SK-N-SH (cell line): ENCODE measurements around the gene WDR6. TPM values are rescaled to one million over a fixed set of nuclear protein-coding genes. Genes with fewer than 3 reads are reported as not detected.

ENCODE experiments used
- CTCF ChIA-PET: fragments of 300-600, 350-600 bp; formaldehyde crosslinking; extraction: SDS; loops from one replicate; lab custom pipeline; 2021; lab: Yijun Ruan, JAX
- POLR2A ChIA-PET: fragments of 350-600 bp; sonication (Branson Sonifier 250); formaldehyde crosslinking; extraction: SDS; loops from one replicate; lab custom pipeline; 2020; ENCODE audit warnings: antibody characterized with exemption, inconsistent platforms; lab: Yijun Ruan, JAX
- DNase-seq: peaks from one replicate; pipeline ENCODE4 v3.0.0; 2012
- H2AFZ ChIP-seq: fragments of 200-600 bp; sonication (generic); 2 replicates; pipeline ENCODE4 v1.8.1; 2016; ENCODE audit warnings: antibody characterized with exemption, mild to moderate bottlenecking, low read depth
- H3F3A ChIP-seq: fragments of 200-600 bp; sonication (generic); replicated peaks from 2 replicates; pipeline ENCODE3; 2016; ENCODE audit warnings: antibody characterized with exemption, mild to moderate bottlenecking; ENCODE audit not compliant: insufficient read depth
- H3K27ac ChIP-seq, 2 experiments: fragments of 200-500 bp in 1 of 2; fragments of 200-600 bp in 1 of 2; sonication (Bioruptor generic) in 1 of 2; sonication (generic), shearing (Covaris generic) in 1 of 2; 2 replicates each; pipeline versions ENCODE4 v1.5.1 to v1.6.1; 2014 to 2016; ENCODE audit warnings: low read depth in 2 of 2, inconsistent platforms in 1 of 2, low read length in 1 of 2, mild to moderate bottlenecking in 1 of 2, mixed read lengths in 1 of 2
- H3K27me3 ChIP-seq: fragments of 200-600 bp; sonication (generic), shearing (Covaris generic); 2 replicates; pipeline ENCODE4 v1.6.1; 2016; ENCODE audit warnings: mixed run types; ENCODE audit not compliant: insufficient read depth
- H3K36me3 ChIP-seq, 2 experiments: fragments of 200-500 bp in 1 of 2; fragments of 200-600 bp in 1 of 2; sonication (Bioruptor generic) in 1 of 2; sonication (generic) in 1 of 2; replicated peaks in 1 of 2; 2 replicates each; pipeline versions ENCODE3 to v1.5.1; 2014 to 2016; ENCODE audit warnings: low read length in 1 of 2, mild to moderate bottlenecking in 1 of 2; ENCODE audit not compliant: insufficient read depth in 2 of 2, control insufficient read depth in 1 of 2
- H3K4me1 ChIP-seq, 2 experiments: fragments of 200-500 bp in 1 of 2; fragments of 200-600 bp in 1 of 2; sonication (Bioruptor generic) in 1 of 2; sonication (generic), shearing (Covaris generic) in 1 of 2; 2 replicates each; pipeline versions ENCODE4 v1.5.1 to v1.6.1; 2014 to 2016; ENCODE audit warnings: low read depth in 1 of 2, low read length in 1 of 2, mixed run types in 1 of 2; ENCODE audit not compliant: insufficient read depth in 2 of 2, control insufficient read depth in 1 of 2
- H3K4me2 ChIP-seq: fragments of 200-600 bp; sonication (generic), shearing (Covaris generic); 2 replicates; pipeline ENCODE4 v1.6.1; 2017; ENCODE audit warnings: mixed run types
- H3K4me3 ChIP-seq, 2 experiments: fragments of 200-500 bp in 1 of 2; fragments of 200-600 bp in 1 of 2; sonication (Bioruptor generic) in 1 of 2; sonication (generic), shearing (Covaris generic) in 1 of 2; 2 replicates each; pipeline versions ENCODE4 v1.5.1 to v1.8.1; 2014 to 2016; ENCODE audit warnings: low read depth in 2 of 2, inconsistent platforms in 1 of 2, low read length in 1 of 2, mild to moderate bottlenecking in 1 of 2, mixed read lengths in 1 of 2, moderate library complexity in 1 of 2
- H3K79me2 ChIP-seq: fragments of 200-600 bp; sonication (generic); 2 replicates; pipeline ENCODE4 v1.8.1; 2017; ENCODE audit warnings: mild to moderate bottlenecking; ENCODE audit not compliant: insufficient read depth
- H3K9ac ChIP-seq: fragments of 200-600 bp; sonication (generic); 2 replicates; pipeline ENCODE4 v1.6.1; 2017; ENCODE audit warnings: mixed run types
- H3K9me2 ChIP-seq: fragments of 200-600 bp; sonication (generic); 2 replicates; pipeline ENCODE4 v1.6.1; 2017; ENCODE audit warnings: mixed run types
- H3K9me3 ChIP-seq: fragments of 200-600 bp; sonication (generic); 2 replicates; pipeline ENCODE4 v1.6.1; 2017; ENCODE audit warnings: mixed run types, mild to moderate bottlenecking, moderate library complexity
- H4K20me1 ChIP-seq: fragments of 200-600 bp; sonication (generic); 2 replicates; pipeline ENCODE4 v1.6.1; 2017; ENCODE audit warnings: mild to moderate bottlenecking, mixed run types; ENCODE audit not compliant: insufficient read depth
- CHD2 ChIP-seq: fragments of 150-350 bp; IDR thresholded peaks from 2 replicates; pipeline ENCODE4 v1.6.1; 2018; ENCODE audit warnings: low read length; ENCODE audit not compliant: partially characterized antibody
- ELF1 ChIP-seq: IDR thresholded peaks from 2 replicates; pipeline ENCODE4 v1.4.0; 2012
- EP300 ChIP-seq, 2 experiments: IDR thresholded peaks; 2 replicates each; pipeline versions ENCODE4 v1.4.0 to v1.6.1; 2012; ENCODE audit warnings: borderline replicate concordance in 1 of 2, low read depth in 1 of 2, low read length in 1 of 2
- FOXM1 ChIP-seq: IDR thresholded peaks from 2 replicates; pipeline ENCODE4 v1.4.0; 2012; ENCODE audit warnings: low read depth, mild to moderate bottlenecking
- NFIC ChIP-seq: IDR thresholded peaks from 2 replicates; pipeline ENCODE4 v1.4.0; 2012; ENCODE audit warnings: borderline replicate concordance
- POLR2AphosphoS5 ChIP-seq: IDR thresholded peaks from 2 replicates; pipeline ENCODE4 v1.6.1; 2012; ENCODE audit warnings: low read depth, low read length
- RAD21 ChIP-seq: IDR thresholded peaks from 2 replicates; pipeline ENCODE4 v1.6.1; 2012; ENCODE audit warnings: mild to moderate bottlenecking, low read length
- RCOR1 ChIP-seq: fragments of 150-350 bp; IDR thresholded peaks from 2 replicates; pipeline ENCODE4 v1.6.1; 2017; ENCODE audit warnings: antibody characterized with exemption, low read length
- RXRA ChIP-seq: IDR thresholded peaks from 2 replicates; pipeline ENCODE4 v1.4.0; 2012; ENCODE audit warnings: low read depth, mild to moderate bottlenecking, borderline replicate concordance
- SIN3A ChIP-seq: IDR thresholded peaks from 2 replicates; pipeline ENCODE4 v1.6.1; 2012; ENCODE audit warnings: low read depth, mild to moderate bottlenecking, low read length, moderate library complexity, borderline replicate concordance
- TCF12 ChIP-seq: IDR thresholded peaks from 2 replicates; pipeline ENCODE4 v1.4.0; 2012
- TEAD4 ChIP-seq: IDR thresholded peaks from 2 replicates; pipeline ENCODE4 v1.4.0; 2012; ENCODE audit warnings: mild to moderate bottlenecking, borderline replicate concordance; ENCODE audit not compliant: insufficient read depth
- WGBS: methylation state at CpG from one replicate; pipeline ENCODE4 v1.1.6; 2017; ENCODE audit warnings: low lambda C conversion rate; 5-methylcytosine and 5-hydroxymethylcytosine counted together
- polyA plus RNA-seq, 3 experiments: library from polyadenylated mRNA; depleted of rRNA; stranded (reverse); fragments of >200 nt; gene quantifications; 2 replicates each; pipeline ENCODE4 v1.2.3, GENCODE V29; 2012
- TF ChIP-seq, protein P1 (sequence below): IDR thresholded peaks from 2 replicates; pipeline ENCODE4 v1.4.0; 2012; ENCODE audit warnings: low read depth, borderline replicate concordance
- TF ChIP-seq, protein P2 (sequence below): IDR thresholded peaks from 2 replicates; pipeline ENCODE4 v1.6.1; 2012; ENCODE audit warnings: mild to moderate bottlenecking, low read depth, low read length, moderate library complexity
- TF ChIP-seq, protein P3 (sequence below): fragments of 200-600 bp; sonication (generic); IDR thresholded peaks from 2 replicates; pipeline ENCODE4 v1.6.1; 2017; ENCODE audit warnings: antibody characterized with exemption, mild to moderate bottlenecking, moderate library complexity
- TF ChIP-seq, protein P4 (sequence below): fragments of 150-350 bp; IDR thresholded peaks from 2 replicates; pipeline ENCODE4 v1.6.1; 2016; ENCODE audit warnings: mild to moderate bottlenecking, low read depth, low read length

The WDR6 gene
- polyA plus RNA-seq, 1 of the 3 experiments (the other 2 are of a cell fraction): 230 TPM

DNA sequence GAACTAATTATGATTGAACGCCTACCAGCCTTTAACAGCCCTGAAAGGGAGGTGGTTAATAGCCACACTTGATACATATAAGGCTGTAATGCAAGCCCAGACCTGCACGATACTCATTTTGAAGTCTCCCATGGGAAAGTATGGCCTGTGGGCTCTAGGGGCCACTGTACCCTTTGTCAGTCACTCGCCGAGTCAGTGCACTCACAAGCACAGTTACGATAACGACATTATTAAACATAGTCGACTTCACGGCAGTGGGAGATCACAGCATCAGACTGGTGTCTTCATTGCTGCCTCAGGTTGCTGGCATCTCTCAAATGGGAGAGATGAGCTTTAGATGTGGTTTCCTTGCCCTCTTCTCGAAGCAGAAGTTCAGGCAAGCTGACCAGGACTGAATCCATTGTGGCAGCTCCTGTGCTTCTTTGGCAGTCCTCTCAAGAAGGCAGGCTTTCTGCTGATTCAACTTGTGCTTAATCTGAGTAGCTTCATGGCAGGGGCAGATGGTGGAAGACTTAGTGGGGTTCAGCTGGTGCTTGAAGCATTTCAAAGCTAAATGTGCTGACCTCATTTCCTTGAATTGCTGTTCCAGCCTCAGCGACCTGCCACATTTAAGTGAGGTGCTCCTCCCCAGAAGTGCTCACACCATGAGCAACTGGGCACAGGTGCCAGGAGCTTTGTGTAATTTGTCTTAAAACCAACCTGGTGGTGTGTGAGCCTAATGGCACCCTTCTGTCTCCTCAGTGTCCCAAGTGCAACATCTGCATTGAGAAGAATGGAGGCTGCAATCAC lies 32.9 kb upstream of the WDR6 start:
- H3K79me2 ChIP-seq: no peaks in the 10 kb centered on the region; the same call in 1 of the 2 replicates
- no peak overlapping the region for H3K27ac ChIP-seq
- no peaks in the 10 kb centered on the region for H4K20me1 ChIP-seq
- no peaks in the 10 kb centered on the region for H3K27me3 ChIP-seq
- no peak overlapping the region for H3K4me3 ChIP-seq
- peaks cover 61 to 71% of the 10 kb centered on the region in 2 experiments for H3K36me3 ChIP-seq
- H3F3A ChIP-seq: no peaks in the 10 kb centered on the region
- H3K9me3 ChIP-seq: no peaks in the 10 kb centered on the region
- no peak overlapping the region for H2AFZ ChIP-seq
- no peak overlapping the region for H3K4me2 ChIP-seq
- TF ChIP-seq RCOR1 (no peak), RAD21 (no peak), CHD2 (no peak), POLR2AphosphoS5 (no peak), NFIC (no peak), FOXM1 (no peak), EP300 (IDR thresholded peaks at IDR 0.05; ENCODE audit: borderline replicate concordance in 1 of 2, low read depth in 1 of 2, low read length in 1 of 2) (no peak), TEAD4 (no peak), RXRA (no peak), SIN3A (no peak), ELF1 (no peak), TCF12 (no peak)
- TF ChIP-seq, protein P1, sequence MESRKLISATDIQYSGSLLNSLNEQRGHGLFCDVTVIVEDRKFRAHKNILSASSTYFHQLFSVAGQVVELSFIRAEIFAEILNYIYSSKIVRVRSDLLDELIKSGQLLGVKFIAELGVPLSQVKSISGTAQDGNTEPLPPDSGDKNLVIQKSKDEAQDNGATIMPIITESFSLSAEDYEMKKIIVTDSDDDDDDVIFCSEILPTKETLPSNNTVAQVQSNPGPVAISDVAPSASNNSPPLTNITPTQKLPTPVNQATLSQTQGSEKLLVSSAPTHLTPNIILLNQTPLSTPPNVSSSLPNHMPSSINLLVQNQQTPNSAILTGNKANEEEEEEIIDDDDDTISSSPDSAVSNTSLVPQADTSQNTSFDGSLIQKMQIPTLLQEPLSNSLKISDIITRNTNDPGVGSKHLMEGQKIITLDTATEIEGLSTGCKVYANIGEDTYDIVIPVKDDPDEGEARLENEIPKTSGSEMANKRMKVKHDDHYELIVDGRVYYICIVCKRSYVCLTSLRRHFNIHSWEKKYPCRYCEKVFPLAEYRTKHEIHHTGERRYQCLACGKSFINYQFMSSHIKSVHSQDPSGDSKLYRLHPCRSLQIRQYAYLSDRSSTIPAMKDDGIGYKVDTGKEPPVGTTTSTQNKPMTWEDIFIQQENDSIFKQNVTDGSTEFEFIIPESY: no peak
- TF ChIP-seq, protein P2, sequence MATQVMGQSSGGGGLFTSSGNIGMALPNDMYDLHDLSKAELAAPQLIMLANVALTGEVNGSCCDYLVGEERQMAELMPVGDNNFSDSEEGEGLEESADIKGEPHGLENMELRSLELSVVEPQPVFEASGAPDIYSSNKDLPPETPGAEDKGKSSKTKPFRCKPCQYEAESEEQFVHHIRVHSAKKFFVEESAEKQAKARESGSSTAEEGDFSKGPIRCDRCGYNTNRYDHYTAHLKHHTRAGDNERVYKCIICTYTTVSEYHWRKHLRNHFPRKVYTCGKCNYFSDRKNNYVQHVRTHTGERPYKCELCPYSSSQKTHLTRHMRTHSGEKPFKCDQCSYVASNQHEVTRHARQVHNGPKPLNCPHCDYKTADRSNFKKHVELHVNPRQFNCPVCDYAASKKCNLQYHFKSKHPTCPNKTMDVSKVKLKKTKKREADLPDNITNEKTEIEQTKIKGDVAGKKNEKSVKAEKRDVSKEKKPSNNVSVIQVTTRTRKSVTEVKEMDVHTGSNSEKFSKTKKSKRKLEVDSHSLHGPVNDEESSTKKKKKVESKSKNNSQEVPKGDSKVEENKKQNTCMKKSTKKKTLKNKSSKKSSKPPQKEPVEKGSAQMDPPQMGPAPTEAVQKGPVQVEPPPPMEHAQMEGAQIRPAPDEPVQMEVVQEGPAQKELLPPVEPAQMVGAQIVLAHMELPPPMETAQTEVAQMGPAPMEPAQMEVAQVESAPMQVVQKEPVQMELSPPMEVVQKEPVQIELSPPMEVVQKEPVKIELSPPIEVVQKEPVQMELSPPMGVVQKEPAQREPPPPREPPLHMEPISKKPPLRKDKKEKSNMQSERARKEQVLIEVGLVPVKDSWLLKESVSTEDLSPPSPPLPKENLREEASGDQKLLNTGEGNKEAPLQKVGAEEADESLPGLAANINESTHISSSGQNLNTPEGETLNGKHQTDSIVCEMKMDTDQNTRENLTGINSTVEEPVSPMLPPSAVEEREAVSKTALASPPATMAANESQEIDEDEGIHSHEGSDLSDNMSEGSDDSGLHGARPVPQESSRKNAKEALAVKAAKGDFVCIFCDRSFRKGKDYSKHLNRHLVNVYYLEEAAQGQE: no peak
- TF ChIP-seq, protein P3, sequence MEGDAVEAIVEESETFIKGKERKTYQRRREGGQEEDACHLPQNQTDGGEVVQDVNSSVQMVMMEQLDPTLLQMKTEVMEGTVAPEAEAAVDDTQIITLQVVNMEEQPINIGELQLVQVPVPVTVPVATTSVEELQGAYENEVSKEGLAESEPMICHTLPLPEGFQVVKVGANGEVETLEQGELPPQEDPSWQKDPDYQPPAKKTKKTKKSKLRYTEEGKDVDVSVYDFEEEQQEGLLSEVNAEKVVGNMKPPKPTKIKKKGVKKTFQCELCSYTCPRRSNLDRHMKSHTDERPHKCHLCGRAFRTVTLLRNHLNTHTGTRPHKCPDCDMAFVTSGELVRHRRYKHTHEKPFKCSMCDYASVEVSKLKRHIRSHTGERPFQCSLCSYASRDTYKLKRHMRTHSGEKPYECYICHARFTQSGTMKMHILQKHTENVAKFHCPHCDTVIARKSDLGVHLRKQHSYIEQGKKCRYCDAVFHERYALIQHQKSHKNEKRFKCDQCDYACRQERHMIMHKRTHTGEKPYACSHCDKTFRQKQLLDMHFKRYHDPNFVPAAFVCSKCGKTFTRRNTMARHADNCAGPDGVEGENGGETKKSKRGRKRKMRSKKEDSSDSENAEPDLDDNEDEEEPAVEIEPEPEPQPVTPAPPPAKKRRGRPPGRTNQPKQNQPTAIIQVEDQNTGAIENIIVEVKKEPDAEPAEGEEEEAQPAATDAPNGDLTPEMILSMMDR: no peak
- TF ChIP-seq, protein P4, sequence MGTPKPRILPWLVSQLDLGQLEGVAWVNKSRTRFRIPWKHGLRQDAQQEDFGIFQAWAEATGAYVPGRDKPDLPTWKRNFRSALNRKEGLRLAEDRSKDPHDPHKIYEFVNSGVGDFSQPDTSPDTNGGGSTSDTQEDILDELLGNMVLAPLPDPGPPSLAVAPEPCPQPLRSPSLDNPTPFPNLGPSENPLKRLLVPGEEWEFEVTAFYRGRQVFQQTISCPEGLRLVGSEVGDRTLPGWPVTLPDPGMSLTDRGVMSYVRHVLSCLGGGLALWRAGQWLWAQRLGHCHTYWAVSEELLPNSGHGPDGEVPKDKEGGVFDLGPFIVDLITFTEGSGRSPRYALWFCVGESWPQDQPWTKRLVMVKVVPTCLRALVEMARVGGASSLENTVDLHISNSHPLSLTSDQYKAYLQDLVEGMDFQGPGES: no peak
- no peak overlapping the region for H3K9ac ChIP-seq
- WGBS: 96% methylated on average over 9 of the region's 10 CpGs
- ChIA-PET CTCF (interaction anchor here (1.4 kb wide), 1 partner anchor 13 kb away, joined by 9 read pairs; no protein-coding TSS in a partner anchor), POLR2A (no interaction called here)
- DNase-seq: no peak
- no peaks in the 10 kb centered on the region for H3K4me1 ChIP-seq
- no peaks in the 10 kb centered on the region for H3K9me2 ChIP-seq
